ENCODE results near the gene TEX26.

- TF ChIP-seq CTCF (IDR thresholded peaks at IDR 0.05) (no peak), POLR2A (IDR thresholded peaks at IDR 0.05) (no peak)
Observed at GRCh38 chr13:31005066-31005465, 72.6 kb downstream of the TEX26 start.

Measured in adrenal gland (tissue), 5 donors.